ENCODE measurements around the gene THRSP. TPM values are rescaled to one million over a fixed set of nuclear protein-coding genes. Genes with fewer than 3 reads are reported as not detected.

THRSP gene
- total RNA-seq, 1 experiment from 2014 or later: not detected

- no peaks in the 10 kb centered on the region for H4K20me1 ChIP-seq (ENCODE audit: low read length)
- no TSS peak for BruUV-seq (replicated peaks)
- H3K36me3 ChIP-seq (ENCODE audit: low read depth, low read length): no peaks in the 10 kb centered on the region
- intact Hi-C loops (cut with micrococcal nuclease): no loop called here
- no peak overlapping the region for H3K27ac ChIP-seq (ENCODE audit: low read length)
- TF ChIP-seq EZH2phosphoT487 (IDR thresholded peaks at IDR 0.05; ENCODE audit: borderline replicate concordance, low read length) (no peak), CTCF (conservative IDR thresholded peaks at IDR 0.05; ENCODE audit: low read depth, low read length) (no peak), EZH2 (IDR thresholded peaks at IDR 0.05; ENCODE audit: low read length, unreplicated experiment) (no peak)
- DNase-seq (no peak), ATAC-seq (no peak)
- ChIA-PET POLR2A (ENCODE audit: unreplicated experiment) (no interaction called here), CTCF (no interaction called here)
- no peaks in the 10 kb centered on the region for H3K27me3 ChIP-seq (ENCODE audit: low read length)
- H3K4me1 ChIP-seq (ENCODE audit: insufficient read depth, low read length): no peaks in the 10 kb centered on the region
- H3K9me2 ChIP-seq (replicated peaks; ENCODE audit: low read length): no peaks in the 10 kb centered on the region
- H3K4me2 ChIP-seq (ENCODE audit: low read length): no peak overlapping the region
- H3K9me3 ChIP-seq (ENCODE audit: low read length): no peaks in the 10 kb centered on the region
- no peak overlapping the region for H2AFZ ChIP-seq (ENCODE audit: low read length)
- no peaks in the 10 kb centered on the region for H3F3A ChIP-seq (ENCODE audit: low read length, unreplicated experiment)
- H3K9ac ChIP-seq (ENCODE audit: low read length): no peak overlapping the region
- no peaks in the 10 kb centered on the region for H3K79me2 ChIP-seq (ENCODE audit: low read length)
- H3K4me3 ChIP-seq (ENCODE audit: low read length): no peak overlapping the region
Observed at GRCh38 chr11:78061088-78061920, 2.4 kb upstream of the THRSP start.

GRCh38 chr11:78061921-78062311 is 1.7 kb upstream of the THRSP start:
- H3K27ac ChIP-seq (ENCODE audit: low read length): no peak overlapping the region
- ChIA-PET POLR2A (ENCODE audit: unreplicated experiment) (no interaction called here), CTCF (no interaction called here)

More at GRCh38 chr11:78061921-78062311, 1.7 kb upstream of the THRSP start:
- Histone ChIP-seq H4K20me1 (ENCODE audit: low read length) (no peaks in the 10 kb centered on the region), H3F3A (ENCODE audit: low read length, unreplicated experiment) (no peaks in the 10 kb centered on the region), H3K9ac (ENCODE audit: low read length) (no peak overlapping the region), H3K79me2 (ENCODE audit: low read length) (no peaks in the 10 kb centered on the region), H3K4me1 (ENCODE audit: insufficient read depth, low read length) (no peaks in the 10 kb centered on the region), H3K4me2 (ENCODE audit: low read length) (no peak overlapping the region), H3K9me3 (ENCODE audit: low read length) (no peaks in the 10 kb centered on the region), H3K27me3 (ENCODE audit: low read length) (no peaks in the 10 kb centered on the region), H3K4me3 (ENCODE audit: low read length) (no peak overlapping the region), H3K9me2 (replicated peaks; ENCODE audit: low read length) (no peaks in the 10 kb centered on the region), H3K36me3 (ENCODE audit: low read depth, low read length) (no peaks in the 10 kb centered on the region), H2AFZ (ENCODE audit: low read length) (no peak overlapping the region)
- intact Hi-C loops (cut with micrococcal nuclease): no loop called here
- BruUV-seq (replicated peaks): no TSS peak
- DNase-seq (no peak), ATAC-seq (no peak)
- TF ChIP-seq CTCF (conservative IDR thresholded peaks at IDR 0.05; ENCODE audit: low read depth, low read length) (no peak), EZH2 (IDR thresholded peaks at IDR 0.05; ENCODE audit: low read length, unreplicated experiment) (no peak), EZH2phosphoT487 (IDR thresholded peaks at IDR 0.05; ENCODE audit: borderline replicate concordance, low read length) (no peak)
